ENCODE results near the gene IER5L.
"Not testable (repeated sequence)": the region's sequence is repeated elsewhere in the genome, so short reads cannot be mapped to it uniquely, and the experiment has no call there.

The IER5L gene

GRCh38 chr9:129202613-129203555 lies 24.8 kb upstream of the IER5L start:
- no peak for DNase-seq

GRCh38 chr9:129201866-129202265 lies 23.8 kb upstream of the IER5L start:
- DNase-seq, result no peak

GRCh38 chr9:129201289-129201688 lies 23.2 kb upstream of the IER5L start:
- DNase-seq, result no peak

- no peak for DNase-seq
Measured at GRCh38 chr9:129200255-129200654, 22.2 kb upstream of the IER5L start.

- DNase-seq, result no peak
Measured at GRCh38 chr9:129199044-129199435, 21.0 kb upstream of the IER5L start.

GRCh38 chr9:129198319-129199043 lies 20.4 kb upstream of the IER5L start:
- no peak for DNase-seq

- no peak for DNase-seq
Measured at GRCh38 chr9:129197978-129198318, 19.9 kb upstream of the IER5L start.

- not testable (repeated sequence) for DNase-seq
Measured at GRCh38 chr9:129197045-129197444, 19.0 kb upstream of the IER5L start.

- no peak for DNase-seq
Measured at GRCh38 chr9:129195606-129196005, 17.5 kb upstream of the IER5L start.

- DNase-seq, result no peak
Measured at GRCh38 chr9:129194221-129194620, 16.2 kb upstream of the IER5L start.

- no peak for DNase-seq
Measured at GRCh38 chr9:129193655-129194054, 15.6 kb upstream of the IER5L start.

- DNase-seq, result no peak
Measured at GRCh38 chr9:129191234-129191633, 13.2 kb upstream of the IER5L start.

GRCh38 chr9:129189971-129190370 lies 11.9 kb upstream of the IER5L start:
- DNase-seq, result not testable (repeated sequence)

- DNase-seq, result no peak
Measured at GRCh38 chr9:129187042-129187441, 9.0 kb upstream of the IER5L start.

GRCh38 chr9:129185991-129186390 lies 7.9 kb upstream of the IER5L start:
- no peak for DNase-seq

- no peak for DNase-seq
Measured at GRCh38 chr9:129185402-129185801, 7.3 kb upstream of the IER5L start.

GRCh38 chr9:129184596-129185122 lies 6.6 kb upstream of the IER5L start:
- no peak for DNase-seq

- no peak for DNase-seq
Measured at GRCh38 chr9:129184219-129184524, 6.1 kb upstream of the IER5L start.

- DNase-seq, result no peak
Measured at GRCh38 chr9:129183495-129184218, 5.6 kb upstream of the IER5L start.

GRCh38 chr9:129182625-129183494 lies 4.8 kb upstream of the IER5L start:
- DNase-seq, result no peak

- DNase-seq, result no peak
Measured at GRCh38 chr9:129182122-129182521, 4.1 kb upstream of the IER5L start.

- DNase-seq, result no peak
Measured at GRCh38 chr9:129181246-129181645, 3.2 kb upstream of the IER5L start.

Measured in NCI-H1048 (cell line).